Kidney epithelial cell (primary cell): ENCODE measurements around the gene S100A16. TPM values are rescaled to one million over a fixed set of nuclear protein-coding genes. Genes with fewer than 3 reads are reported as not detected.
"Not testable (repeated sequence)": the region's sequence is repeated elsewhere in the genome, so short reads cannot be mapped to it uniquely, and the experiment has no call there.

Experiments used
- DNase-seq: peaks from one replicate; pipeline ENCODE4 v3.0.0-alpha.2; 2010; ENCODE audit warnings: low read depth
- H3K27me3 ChIP-seq: 2 replicates; pipeline ENCODE4 v1.6.0; 2011; ENCODE audit warnings: low read length; ENCODE audit not compliant: control insufficient read depth, insufficient read depth
- H3K36me3 ChIP-seq: 2 replicates; pipeline ENCODE4 v1.5.1; 2011; ENCODE audit warnings: low read length; ENCODE audit not compliant: control insufficient read depth, insufficient read depth
- H3K4me3 ChIP-seq: 2 replicates; pipeline ENCODE4 v1.5.1; 2011; ENCODE audit warnings: low read depth, mild to moderate bottlenecking, control low read depth, low read length
- CTCF ChIP-seq: IDR thresholded peaks from 2 replicates; pipeline ENCODE4 v1.5.1; 2011; ENCODE audit warnings: mild to moderate bottlenecking, moderate library complexity, low read length, control low read depth, inconsistent platforms; ENCODE audit not compliant: insufficient read depth, poor library complexity, severe bottlenecking
- total RNA-seq: library from RNA; depleted of rRNA; stranded (reverse); fragments of >200 nt; gene quantifications from 2 replicates; pipeline ENCODE4 v1.2.3, GENCODE V29; 2015

The S100A16 gene
- total RNA-seq, 1 donor from 2014 or later = 480 TPM

- no peaks in the 10 kb centered on the region for H3K36me3 ChIP-seq
- no peaks in the 10 kb centered on the region for H3K27me3 ChIP-seq
- DNase-seq = no peak
- H3K4me3 ChIP-seq = no peak overlapping the region
- no peak for TF ChIP-seq CTCF
These were observed 34.4 kb downstream of the S100A16 start for GRCh38 chr1:153578490-153578889.

GRCh38 chr1:153577624-153578051 lies 35.3 kb downstream of the S100A16 start:
- no peak for DNase-seq
- Histone ChIP-seq H3K27me3 (no peaks in the 10 kb centered on the region), H3K36me3 (no peaks in the 10 kb centered on the region), H3K4me3 (no peak overlapping the region)
- TF ChIP-seq CTCF = no peak

- DNase-seq = no peak
- no peak overlapping the region for H3K4me3 ChIP-seq
These were observed 35.8 kb downstream of the S100A16 start for GRCh38 chr1:153577138-153577537.

GRCh38 chr1:153575497-153575896 lies 37.4 kb downstream of the S100A16 start:
- H3K27me3 ChIP-seq, H3K4me3 ChIP-seq, H3K36me3 ChIP-seq, DNase-seq: not testable (repeated sequence)

More at GRCh38 chr1:153577138-153577537, 35.8 kb downstream of the S100A16 start:
- no peak for TF ChIP-seq CTCF
- Histone ChIP-seq H3K36me3 (no peaks in the 10 kb centered on the region), H3K27me3 (no peaks in the 10 kb centered on the region)

GRCh38 chr1:153575081-153575491 lies 37.9 kb downstream of the S100A16 start:
- not testable (repeated sequence) for H3K27me3 ChIP-seq, H3K4me3 ChIP-seq, DNase-seq, H3K36me3 ChIP-seq

GRCh38 chr1:153573351-153573750 lies 39.6 kb downstream of the S100A16 start:
- no peak for DNase-seq
- no peak overlapping the region for H3K4me3 ChIP-seq
- no peaks in the 10 kb centered on the region for H3K36me3 ChIP-seq
- no peak for TF ChIP-seq CTCF
- no peaks in the 10 kb centered on the region for H3K27me3 ChIP-seq

GRCh38 chr1:153572569-153573015 lies 40.3 kb downstream of the S100A16 start:
- peak; percentile 98 for TF ChIP-seq CTCF
- H3K36me3 ChIP-seq = no peaks in the 10 kb centered on the region
- H3K27me3 ChIP-seq = no peaks in the 10 kb centered on the region
- peak; percentile 75 for DNase-seq
- H3K4me3 ChIP-seq = no peak overlapping the region
